ENCODE measurements around the gene DAPP1.
A peak's percentile ranks its signal among the peaks of the same experiment; 100 is the strongest.

The DAPP1 gene

GRCh38 chr4:99856166-99856565 is 39.5 kb downstream of the DAPP1 start:
- peak; percentile 33 for DNase-seq

DNA sequence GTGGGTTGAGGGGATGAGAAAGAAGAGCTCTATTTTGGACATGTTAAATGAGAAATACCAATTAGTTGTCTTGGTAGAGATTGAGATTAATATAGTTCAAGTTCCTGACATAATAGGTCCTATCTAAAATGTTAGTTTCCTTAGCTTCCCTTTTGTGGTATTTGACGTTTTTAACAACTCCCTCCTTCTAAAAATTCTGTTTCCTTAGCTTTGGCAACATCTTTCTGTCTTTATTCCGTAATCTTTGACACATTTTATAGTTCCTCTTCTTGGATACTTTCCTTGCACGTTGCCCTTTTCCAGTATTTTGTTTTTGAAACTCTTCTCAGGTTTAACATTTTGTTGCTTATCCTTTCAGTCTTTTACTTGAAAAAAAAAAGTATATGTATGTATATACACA is 40.7 kb downstream of the DAPP1 start:
- DNase-seq = no peak

GRCh38 chr4:99859618-99860017 is 43.0 kb downstream of the DAPP1 start:
- DNase-seq = no peak

- no peak for DNase-seq
Observed at GRCh38 chr4:99860521-99860920, 43.9 kb downstream of the DAPP1 start.

DNA sequence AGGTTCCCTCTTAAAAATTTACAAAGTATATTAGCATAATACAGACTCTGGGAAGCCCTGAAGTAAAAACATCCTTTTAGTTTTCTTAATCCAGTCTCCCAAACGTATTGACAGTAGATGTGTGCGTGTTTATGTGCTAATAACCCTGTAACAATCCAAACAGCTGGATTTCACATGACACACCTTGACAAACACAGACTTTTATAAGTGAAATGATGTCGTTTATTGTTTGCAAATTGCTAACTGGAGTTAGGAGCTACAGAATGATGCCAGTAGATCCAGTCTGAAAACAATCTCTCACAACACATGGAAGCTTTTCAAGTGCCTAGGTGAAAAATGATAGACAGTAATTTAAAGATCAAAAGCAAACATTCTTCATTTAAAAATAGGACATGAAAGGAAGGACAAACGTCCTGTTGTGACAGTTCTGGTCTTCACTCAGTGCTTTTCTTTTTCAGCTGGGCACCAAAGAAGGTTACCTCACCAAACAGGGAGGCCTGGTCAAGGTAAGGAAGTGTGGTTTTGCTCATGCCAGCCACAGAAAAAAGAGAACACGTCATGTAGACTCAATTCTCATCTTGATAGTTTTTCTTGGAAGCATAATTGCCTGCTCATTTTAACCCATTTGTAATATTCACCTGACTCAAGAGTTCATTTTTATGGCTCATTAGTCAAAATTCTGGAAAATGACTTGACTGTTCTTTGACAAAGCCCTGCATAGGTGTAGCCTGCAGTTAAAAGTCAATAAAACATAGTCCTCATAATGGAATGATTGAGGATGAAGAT is 44.7 kb downstream of the DAPP1 start:
- no peak for DNase-seq

DNA sequence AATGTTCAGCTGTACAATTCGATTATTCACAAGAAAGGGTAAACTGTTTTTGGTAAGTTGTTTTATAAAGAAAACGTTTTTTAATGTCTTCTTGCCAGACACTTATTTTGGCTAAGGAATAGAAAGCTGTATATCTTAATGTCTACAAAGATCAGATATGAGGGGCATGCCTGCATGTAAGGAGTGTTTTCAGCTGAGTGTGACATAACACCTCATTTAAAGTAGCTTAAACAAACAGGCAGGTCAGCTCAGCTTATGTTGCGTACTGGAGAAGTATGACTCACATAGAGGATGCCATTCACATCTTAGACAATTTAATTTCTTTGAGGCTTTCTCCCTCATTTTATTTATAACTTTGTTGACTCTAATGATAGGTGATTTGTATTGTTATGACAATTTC is 47.2 kb downstream of the DAPP1 start:
- peak; percentile 12 for DNase-seq

DNA sequence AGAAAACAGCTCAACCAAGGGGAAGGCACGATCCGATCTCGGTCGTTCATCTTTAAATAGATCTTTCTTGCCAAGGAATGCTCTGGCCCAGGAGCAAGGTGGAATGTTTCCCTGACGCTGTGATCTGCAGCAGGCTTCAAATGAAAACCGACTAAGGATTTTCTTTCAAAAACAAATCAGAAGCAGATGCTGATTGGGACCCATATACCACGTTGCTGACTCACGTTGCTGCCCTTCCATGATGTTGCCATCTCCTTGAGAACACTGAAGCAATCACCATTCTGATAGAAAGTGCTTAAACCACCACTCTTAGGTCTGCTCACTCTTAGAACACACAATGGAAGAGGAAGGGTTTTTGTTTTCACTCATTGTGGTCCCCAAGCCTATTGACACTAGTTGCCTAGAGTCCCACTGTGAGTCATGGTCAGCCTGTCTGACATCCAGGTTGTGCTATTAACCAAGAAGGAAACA is 51.5 kb downstream of the DAPP1 start:
- peak; percentile 43 for DNase-seq

DNA sequence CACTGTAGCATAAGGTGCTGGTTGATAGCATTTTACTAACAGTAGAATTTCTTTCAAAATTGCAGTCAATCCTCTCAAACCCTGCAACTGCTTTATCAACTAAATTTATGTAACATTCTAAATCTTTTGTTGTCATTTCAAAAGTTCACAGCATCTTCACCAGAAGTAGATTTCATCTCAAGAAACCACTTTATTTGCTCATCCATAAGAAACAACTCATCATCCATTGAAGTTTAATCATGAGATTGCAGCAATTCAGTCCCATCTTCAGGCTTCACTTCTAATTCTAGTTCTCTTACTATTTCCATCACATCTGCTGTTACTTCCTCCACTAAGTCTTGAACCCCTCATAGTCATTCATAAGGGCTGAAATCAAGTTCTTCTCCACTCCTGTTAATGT is 55.9 kb downstream of the DAPP1 start:
- DNase-seq = no peak

DNA sequence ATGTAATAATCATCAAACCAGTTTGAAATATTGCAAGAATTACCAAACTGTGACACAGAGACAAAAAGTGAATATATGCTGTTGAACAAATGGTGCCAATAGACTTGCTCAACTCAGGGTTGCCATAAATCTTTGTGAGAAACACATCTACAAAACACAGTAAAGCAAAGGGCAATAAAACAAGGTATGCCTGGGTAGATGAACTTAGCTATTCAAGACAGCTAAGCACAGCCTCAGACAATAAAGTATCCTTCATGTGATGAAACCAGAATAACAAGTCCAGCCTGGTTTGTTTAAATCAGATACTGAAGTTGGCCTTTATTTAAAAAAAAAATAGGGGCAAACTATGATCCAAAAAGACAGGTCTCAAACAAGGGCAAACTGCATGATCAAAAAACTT is 58.4 kb downstream of the DAPP1 start:
- no peak for DNase-seq

GRCh38 chr4:99876946-99877345 is 60.3 kb downstream of the DAPP1 start:
- DNase-seq = no peak

GRCh38 chr4:99878604-99879003 is 62.0 kb downstream of the DAPP1 start:
- no peak for DNase-seq

DNA sequence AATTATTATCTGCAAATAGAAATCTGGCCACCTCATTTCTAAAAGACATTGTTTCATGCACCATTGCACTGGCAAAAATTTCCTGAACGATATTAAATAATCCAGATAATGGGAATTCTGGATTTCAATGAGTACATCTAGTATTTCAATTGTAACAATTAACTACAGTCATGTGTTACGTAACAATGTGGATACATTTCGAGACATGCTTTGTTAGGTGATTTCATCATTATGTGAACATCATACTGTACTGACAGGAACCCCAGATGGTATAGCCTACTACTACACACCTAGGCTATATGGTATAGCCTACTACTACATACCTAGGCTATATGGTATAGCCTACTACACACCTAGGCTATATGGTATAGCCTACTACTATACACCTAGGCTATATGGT is 62.8 kb downstream of the DAPP1 start:
- no peak for DNase-seq

GRCh38 chr4:99885063-99885664 is 68.5 kb downstream of the DAPP1 start:
- peak; percentile 41 for DNase-seq

- DNase-seq = no peak
Observed at GRCh38 chr4:99885687-99886086, 69.1 kb downstream of the DAPP1 start.

- DNase-seq = peak; percentile 21
Observed at GRCh38 chr4:99886146-99886545, 69.5 kb downstream of the DAPP1 start.

- peak; percentile 10 for DNase-seq
Observed at GRCh38 chr4:99887837-99888236, 71.2 kb downstream of the DAPP1 start.

DNA sequence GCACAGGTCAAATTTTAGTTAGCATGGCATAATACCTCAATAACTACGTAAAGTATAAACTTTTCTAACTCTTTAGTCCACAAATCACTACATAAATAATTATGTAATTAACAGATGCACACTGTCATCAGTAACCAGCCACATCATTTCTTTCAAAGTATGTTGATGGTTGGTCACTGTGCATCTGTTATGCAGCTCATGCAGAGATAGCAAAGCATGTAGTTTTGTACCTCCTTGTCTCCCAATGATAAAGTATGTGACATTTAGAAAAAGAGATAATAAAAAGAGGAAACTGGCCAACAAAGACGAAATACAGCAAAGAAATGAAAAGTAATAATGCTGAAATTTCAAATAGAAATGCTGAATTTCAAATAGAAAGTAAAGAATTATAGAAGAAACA is 74.7 kb downstream of the DAPP1 start:
- no peak for DNase-seq

- no peak for DNase-seq
Observed at GRCh38 chr4:99893029-99893428, 76.4 kb downstream of the DAPP1 start.

DNA sequence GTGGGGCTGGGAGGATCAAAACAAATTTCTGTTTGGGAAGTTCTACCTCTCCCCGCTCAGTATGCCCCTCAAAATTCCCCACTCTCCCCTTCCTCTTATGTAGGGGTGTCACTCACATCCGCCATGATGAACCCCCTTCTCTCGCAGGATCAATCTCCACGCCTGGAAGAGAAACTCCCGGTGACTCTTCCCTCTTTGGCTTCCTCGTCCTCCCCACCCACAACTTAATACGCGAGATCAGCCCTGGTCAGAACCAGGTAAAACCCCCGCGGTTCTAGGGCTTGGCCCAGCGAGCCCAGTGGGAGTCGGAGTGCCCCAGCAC is 77.2 kb downstream of the DAPP1 start:
- DNase-seq = peak; percentile 16

DNA sequence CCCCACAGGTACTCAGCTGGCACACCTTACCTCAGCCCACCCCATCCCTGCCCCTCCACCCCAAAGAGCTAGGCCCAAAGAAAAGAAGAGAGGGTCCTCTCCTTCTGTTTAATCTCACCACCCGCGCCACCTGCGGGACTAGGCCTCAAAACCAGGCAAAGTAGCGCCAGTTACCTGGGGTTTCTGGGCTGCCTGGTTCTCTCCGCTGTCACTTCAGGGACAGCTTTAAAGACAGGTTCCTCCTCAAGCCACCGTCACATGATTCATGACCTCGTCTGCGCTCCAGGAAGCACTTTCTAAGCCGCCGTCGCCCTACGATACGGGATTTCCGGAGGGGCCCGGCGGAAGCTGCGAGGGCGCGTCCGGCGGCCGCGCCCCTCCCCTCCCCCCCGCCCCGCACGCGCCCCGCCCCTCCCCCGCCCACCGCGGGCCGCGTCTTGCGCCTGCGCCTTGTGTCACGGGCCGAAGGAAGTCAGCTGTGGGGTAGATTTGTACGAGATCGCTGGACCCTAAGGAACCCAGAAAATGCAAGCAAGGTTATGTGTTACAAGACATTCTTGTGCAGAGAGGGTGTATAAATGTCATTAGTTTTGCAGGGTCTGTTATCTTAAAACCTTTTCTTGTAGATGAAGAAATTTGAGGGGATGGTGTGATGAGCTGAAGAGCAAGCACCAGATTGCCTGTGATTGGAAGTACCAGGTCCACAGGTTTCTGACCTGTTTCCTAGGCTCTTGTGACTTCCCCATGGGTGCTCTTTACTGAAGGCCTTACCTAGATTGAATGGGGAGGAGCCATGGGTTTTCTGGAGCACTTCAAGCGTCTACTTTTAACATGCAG is 77.8 kb downstream of the DAPP1 start, which contains the start of gene LAMTOR3:
TSS of gene LAMTOR3 (minus strand) at position 267 of the 837 bp plus-strand sequence. CDS start 464 bp downstream, outside the sequence.
- DNase-seq = peak; percentile 87

GRCh38 chr4:99894998-99895397 is 78.4 kb downstream of the DAPP1 start:
- DNase-seq = no peak

GRCh38 chr4:99915449-99915848 is 98.8 kb downstream of the DAPP1 start:
- peak; percentile 1 for DNase-seq

- no peak for DNase-seq
Observed at GRCh38 chr4:99917575-99917974, 100.9 kb downstream of the DAPP1 start.

DNA sequence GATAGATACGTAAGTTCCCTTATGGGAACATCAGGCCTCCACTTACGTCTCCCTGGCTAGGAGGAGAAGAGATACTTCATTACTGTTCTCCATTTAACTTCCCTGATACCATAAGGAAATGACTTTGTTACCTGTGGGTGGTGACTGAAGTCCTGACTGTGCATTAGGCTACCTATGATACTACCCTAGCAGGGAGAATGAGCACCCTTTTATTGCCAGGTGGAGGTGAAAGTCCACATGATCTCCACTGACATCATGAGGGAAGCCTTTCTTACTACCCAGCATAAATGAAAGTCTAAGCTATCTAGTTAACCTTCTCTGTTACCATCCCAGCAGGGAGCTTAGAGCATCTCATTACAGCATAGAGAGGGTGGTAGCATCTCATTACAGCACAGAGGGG is 102.0 kb downstream of the DAPP1 start:
- no peak for DNase-seq

All from EL (cell line).